ENCODE data around the gene FGFR4.

FGFR4 gene

DNA sequence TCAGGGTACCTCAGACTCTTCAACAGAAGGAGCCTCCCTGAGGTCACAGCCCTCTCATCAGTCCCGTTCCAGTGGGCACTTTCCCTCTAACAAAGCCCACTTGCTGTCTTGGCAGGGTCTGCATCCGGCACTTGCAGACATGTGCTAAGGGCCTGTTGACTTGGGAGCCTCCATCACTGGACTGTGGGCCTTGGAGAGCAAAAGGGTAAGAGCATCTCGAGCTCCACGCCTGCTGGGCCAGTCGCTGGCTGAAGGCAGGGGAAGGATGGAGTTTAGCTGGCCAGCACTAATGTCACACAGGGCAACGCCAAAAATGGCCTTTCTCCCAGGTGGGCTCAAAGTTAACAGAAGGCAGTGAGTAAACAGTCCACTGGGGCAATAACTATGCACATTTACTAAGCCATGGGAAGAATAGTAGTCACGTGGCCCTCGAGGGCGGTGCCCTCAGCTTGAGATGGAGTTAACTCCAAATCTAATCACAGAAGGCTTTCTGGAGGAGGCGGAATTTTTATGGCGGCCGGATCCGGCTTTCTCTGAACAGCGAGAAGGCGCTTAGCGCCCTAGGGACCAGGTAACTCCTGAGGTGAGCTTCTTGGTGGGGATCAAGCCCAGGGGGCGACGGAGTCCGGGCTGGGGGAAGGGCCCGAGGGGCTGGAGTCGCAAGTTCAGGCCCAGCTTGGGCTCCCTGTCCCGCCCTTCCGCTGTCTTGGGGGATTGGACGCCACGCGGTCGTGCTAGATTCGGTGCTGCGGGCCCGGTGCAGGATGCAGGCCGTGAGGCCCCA is 44.8 kb downstream of the FGFR4 start:
- H3K36me3 ChIP-seq (ENCODE audit: control insufficient read depth in 5 of 5, insufficient read depth in 5 of 5, low read length in 5 of 5): peaks cover 7 to 13% (median 11%) of the 10 kb centered on the region in 5 donors
- no peaks in the 10 kb centered on the region for H3K9me3 ChIP-seq (ENCODE audit: control insufficient read depth in 5 of 5, low read length in 5 of 5)
- peaks cover 7 to 56% (median 31%) of the 10 kb centered on the region in 5 donors for H3K4me1 ChIP-seq (ENCODE audit: control insufficient read depth in 5 of 5, insufficient read depth in 5 of 5, low read length in 5 of 5)
- H3K27me3 ChIP-seq (ENCODE audit: control insufficient read depth in 5 of 5, insufficient read depth in 4 of 5, low read length in 5 of 5): no peaks in the 10 kb centered on the region
- H3K4me3 ChIP-seq (ENCODE audit: low read depth in 1 of 5, low read length in 5 of 5): peak overlapping the region in 2 of 5 donors; percentile 8 to 74
- H3K9ac ChIP-seq (ENCODE audit: low read length in 5 of 5): no peak overlapping the region
- no peak overlapping the region for H3K27ac ChIP-seq (ENCODE audit: low read depth, low read length)

DNA sequence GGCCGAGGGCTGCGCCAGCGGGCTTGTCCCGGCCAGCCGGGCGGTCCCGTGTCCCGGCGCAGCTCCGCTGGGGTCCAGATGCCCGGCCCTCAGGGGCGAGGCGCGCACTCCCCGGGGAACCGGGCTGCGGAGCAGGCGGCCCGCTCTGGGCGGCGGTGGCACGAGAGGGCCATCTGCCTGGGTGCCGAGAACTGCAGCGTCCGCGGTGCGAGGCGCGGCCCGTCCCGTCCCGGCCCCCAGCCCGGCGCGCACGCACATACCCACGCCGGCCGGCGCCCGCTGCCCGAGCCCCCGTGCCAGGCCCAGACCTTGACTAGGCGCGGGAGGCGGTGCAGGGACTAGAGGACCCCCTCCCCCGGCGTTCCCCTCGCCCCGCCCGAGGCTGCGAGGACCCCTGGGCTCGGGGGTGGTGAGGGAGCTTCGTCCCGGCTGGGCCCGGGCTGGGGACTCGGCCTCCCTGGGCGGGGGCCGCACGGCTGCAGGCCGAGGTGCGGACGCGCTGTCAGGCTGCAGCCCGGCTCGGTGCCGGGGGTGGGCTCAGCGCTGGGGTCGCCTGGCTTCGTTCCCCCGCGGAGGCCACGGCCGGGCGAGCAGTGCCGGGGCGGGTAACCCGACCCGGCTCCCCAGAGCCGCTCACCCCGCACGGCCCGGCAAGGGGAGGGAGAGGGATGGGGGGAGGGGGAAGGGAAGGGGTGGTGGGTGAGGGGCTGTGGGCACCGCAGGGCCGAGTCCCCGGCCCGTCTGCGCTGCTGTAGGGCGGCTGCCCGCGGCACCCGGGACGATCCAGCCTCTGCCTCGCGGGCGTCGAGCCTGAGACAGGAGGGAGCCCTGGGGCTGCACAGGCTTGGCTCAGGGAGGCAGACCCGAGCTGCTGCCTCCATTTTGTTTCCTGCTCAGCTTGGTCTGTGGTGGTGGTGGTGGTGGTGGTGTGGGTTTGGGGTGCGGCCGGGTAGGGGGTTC is 45.7 kb downstream of the FGFR4 start:
- Histone ChIP-seq H3K4me3 (ENCODE audit: low read depth in 1 of 5, low read length in 5 of 5) (peak overlapping the region in 4 of 5 donors; percentile 66 to 74 (median 72)), H3K36me3 (ENCODE audit: control insufficient read depth in 5 of 5, insufficient read depth in 5 of 5, low read length in 5 of 5) (peaks cover 7 to 20% (median 11%) of the 10 kb centered on the region in 5 donors), H3K9ac (ENCODE audit: low read length in 5 of 5) (peak overlapping the region in 4 of 5 donors; percentile 58 to 84 (median 78)), H3K27ac (ENCODE audit: low read depth, low read length) (peak overlapping the region; percentile 75), H3K9me3 (ENCODE audit: control insufficient read depth in 5 of 5, low read length in 5 of 5) (no peaks in the 10 kb centered on the region), H3K4me1 (ENCODE audit: control insufficient read depth in 5 of 5, insufficient read depth in 5 of 5, low read length in 5 of 5) (peaks cover 7 to 60% (median 37%) of the 10 kb centered on the region in 5 donors), H3K27me3 (ENCODE audit: control insufficient read depth in 5 of 5, insufficient read depth in 4 of 5, low read length in 5 of 5) (no peaks in the 10 kb centered on the region)

GRCh38 chr5:177133096-177133852 is 46.6 kb downstream of the FGFR4 start, which contains the start of gene NSD1:
TSS of gene NSD1 (plus strand) at chr5:177133773. CDS start at chr5:177135104, 1,331 bp downstream.
- H3K27ac ChIP-seq (ENCODE audit: low read depth, low read length): peak within 1 kb of the TSS; percentile 75
- H3K4me3 ChIP-seq (ENCODE audit: low read depth in 1 of 5, low read length in 5 of 5): peak within 1 kb of the TSS; percentile 70 to 74 (median 73)
- peak within 1 kb of the TSS; percentile 77 to 89 (median 84) for H3K9ac ChIP-seq (ENCODE audit: low read length in 5 of 5)
- H3K27me3 ChIP-seq (ENCODE audit: control insufficient read depth in 5 of 5, insufficient read depth in 4 of 5, low read length in 5 of 5): no peaks in the 10 kb centered on the region
- peaks cover 7 to 57% (median 40%) of the 10 kb centered on the region in 5 donors for H3K4me1 ChIP-seq (ENCODE audit: control insufficient read depth in 5 of 5, insufficient read depth in 5 of 5, low read length in 5 of 5)
- H3K36me3 ChIP-seq (ENCODE audit: control insufficient read depth in 5 of 5, insufficient read depth in 5 of 5, low read length in 5 of 5): peaks cover 7 to 25% (median 11%) of the 10 kb centered on the region in 5 donors
- no peaks in the 10 kb centered on the region for H3K9me3 ChIP-seq (ENCODE audit: control insufficient read depth in 5 of 5, low read length in 5 of 5)

GRCh38 chr5:177133853-177134696 is 47.4 kb downstream of the FGFR4 start:
- Histone ChIP-seq H3K9me3 (ENCODE audit: control insufficient read depth in 5 of 5, low read length in 5 of 5) (no peaks in the 10 kb centered on the region), H3K4me3 (ENCODE audit: low read depth in 1 of 5, low read length in 5 of 5) (peak overlapping the region; percentile 70 to 74 (median 73)), H3K9ac (ENCODE audit: low read length in 5 of 5) (peak overlapping the region; percentile 72 to 89 (median 84)), H3K36me3 (ENCODE audit: control insufficient read depth in 5 of 5, insufficient read depth in 5 of 5, low read length in 5 of 5) (peaks cover 7 to 25% (median 12%) of the 10 kb centered on the region in 5 donors), H3K27ac (ENCODE audit: low read depth, low read length) (peak overlapping the region; percentile 62), H3K27me3 (ENCODE audit: control insufficient read depth in 5 of 5, insufficient read depth in 4 of 5, low read length in 5 of 5) (no peaks in the 10 kb centered on the region), H3K4me1 (ENCODE audit: control insufficient read depth in 5 of 5, insufficient read depth in 5 of 5, low read length in 5 of 5) (peaks cover 7 to 49% (median 40%) of the 10 kb centered on the region in 5 donors)

DNA sequence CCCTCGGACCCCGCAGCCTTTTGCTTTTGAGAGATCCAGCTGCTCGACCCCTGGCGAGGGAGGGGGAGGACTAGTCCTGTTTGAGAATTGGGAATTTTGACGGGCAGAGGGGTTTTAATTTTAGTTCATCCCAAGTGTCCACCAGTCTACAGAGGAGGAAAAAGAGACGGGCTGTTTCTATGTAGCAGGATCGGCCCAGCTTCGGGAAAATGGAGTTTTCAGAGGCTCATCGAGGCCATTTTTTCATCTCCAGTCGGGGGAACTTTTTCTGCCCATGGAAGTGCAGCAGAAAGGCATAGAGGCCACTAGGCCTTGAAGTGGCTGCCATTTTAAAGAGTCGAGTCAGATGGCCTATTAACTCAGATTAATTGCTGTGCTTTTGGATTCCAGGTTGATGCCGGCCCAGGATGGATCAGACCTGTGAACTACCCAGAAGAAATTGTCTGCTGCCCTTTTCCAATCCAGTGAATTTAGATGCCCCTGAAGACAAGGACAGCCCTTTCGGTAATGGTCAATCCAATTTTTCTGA is 48.0 kb downstream of the FGFR4 start:
- H3K9ac ChIP-seq (ENCODE audit: low read length in 5 of 5): peak overlapping the region; percentile 72 to 89 (median 84)
- no peaks in the 10 kb centered on the region for H3K27me3 ChIP-seq (ENCODE audit: control insufficient read depth in 5 of 5, insufficient read depth in 4 of 5, low read length in 5 of 5)
- H3K9me3 ChIP-seq (ENCODE audit: control insufficient read depth in 5 of 5, low read length in 5 of 5): no peaks in the 10 kb centered on the region
- peaks cover 7 to 44% (median 42%) of the 10 kb centered on the region in 5 donors for H3K4me1 ChIP-seq (ENCODE audit: control insufficient read depth in 5 of 5, insufficient read depth in 5 of 5, low read length in 5 of 5)
- peak overlapping the region; percentile 62 for H3K27ac ChIP-seq (ENCODE audit: low read depth, low read length)
- H3K4me3 ChIP-seq (ENCODE audit: low read depth in 1 of 5, low read length in 5 of 5): peak overlapping the region; percentile 70 to 74 (median 73)
- H3K36me3 ChIP-seq (ENCODE audit: control insufficient read depth in 5 of 5, insufficient read depth in 5 of 5, low read length in 5 of 5): peaks cover 7 to 25% (median 12%) of the 10 kb centered on the region in 5 donors

GRCh38 chr5:177140312-177140711 is 53.6 kb downstream of the FGFR4 start:
- H3K27ac ChIP-seq (ENCODE audit: low read depth, low read length): no peak overlapping the region
- H3K4me1 ChIP-seq (ENCODE audit: control insufficient read depth in 5 of 5, insufficient read depth in 5 of 5, low read length in 5 of 5): peaks cover 0 to 33% (median 24%) of the 10 kb centered on the region in 5 donors
- no peak overlapping the region for H3K9ac ChIP-seq (ENCODE audit: low read length in 5 of 5)
- no peaks in the 10 kb centered on the region for H3K27me3 ChIP-seq (ENCODE audit: control insufficient read depth in 5 of 5, insufficient read depth in 4 of 5, low read length in 5 of 5)
- no peaks in the 10 kb centered on the region for H3K9me3 ChIP-seq (ENCODE audit: control insufficient read depth in 5 of 5, low read length in 5 of 5)
- H3K4me3 ChIP-seq (ENCODE audit: low read depth in 1 of 5, low read length in 5 of 5): no peak overlapping the region
- peaks cover 18 to 53% (median 26%) of the 10 kb centered on the region in 5 donors for H3K36me3 ChIP-seq (ENCODE audit: control insufficient read depth in 5 of 5, insufficient read depth in 5 of 5, low read length in 5 of 5)

DNA sequence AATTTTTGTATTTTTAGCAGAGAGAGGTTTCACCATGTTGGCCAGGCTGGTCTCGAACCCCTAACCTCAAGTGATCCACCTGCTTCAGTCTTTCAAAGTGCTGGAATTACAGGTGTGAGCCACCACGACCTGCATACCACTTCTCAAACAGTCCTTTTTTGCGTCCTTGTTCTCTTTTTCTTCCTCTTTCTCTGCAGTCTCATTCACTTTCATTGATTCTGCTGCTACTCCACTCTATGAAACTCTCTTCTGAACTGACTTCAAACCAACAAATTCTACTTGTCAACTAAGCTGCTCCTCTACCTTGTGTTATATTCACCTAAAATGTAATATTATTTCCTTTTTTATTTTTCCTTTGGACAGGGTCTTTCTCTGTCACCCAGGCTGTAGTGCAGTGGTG is 54.8 kb downstream of the FGFR4 start:
- H3K27me3 ChIP-seq (ENCODE audit: control insufficient read depth in 5 of 5, insufficient read depth in 4 of 5, low read length in 5 of 5): no peaks in the 10 kb centered on the region
- peaks cover 9 to 43% (median 24%) of the 10 kb centered on the region in 5 donors for H3K36me3 ChIP-seq (ENCODE audit: control insufficient read depth in 5 of 5, insufficient read depth in 5 of 5, low read length in 5 of 5)
- H3K4me1 ChIP-seq (ENCODE audit: control insufficient read depth in 5 of 5, insufficient read depth in 5 of 5, low read length in 5 of 5): peaks cover 0 to 22% (median 13%) of the 10 kb centered on the region in 5 donors
- H3K9ac ChIP-seq (ENCODE audit: low read length in 5 of 5): no peak overlapping the region
- no peaks in the 10 kb centered on the region for H3K9me3 ChIP-seq (ENCODE audit: control insufficient read depth in 5 of 5, low read length in 5 of 5)
- H3K4me3 ChIP-seq (ENCODE audit: low read depth in 1 of 5, low read length in 5 of 5): no peak overlapping the region
- no peak overlapping the region for H3K27ac ChIP-seq (ENCODE audit: low read depth, low read length)

DNA sequence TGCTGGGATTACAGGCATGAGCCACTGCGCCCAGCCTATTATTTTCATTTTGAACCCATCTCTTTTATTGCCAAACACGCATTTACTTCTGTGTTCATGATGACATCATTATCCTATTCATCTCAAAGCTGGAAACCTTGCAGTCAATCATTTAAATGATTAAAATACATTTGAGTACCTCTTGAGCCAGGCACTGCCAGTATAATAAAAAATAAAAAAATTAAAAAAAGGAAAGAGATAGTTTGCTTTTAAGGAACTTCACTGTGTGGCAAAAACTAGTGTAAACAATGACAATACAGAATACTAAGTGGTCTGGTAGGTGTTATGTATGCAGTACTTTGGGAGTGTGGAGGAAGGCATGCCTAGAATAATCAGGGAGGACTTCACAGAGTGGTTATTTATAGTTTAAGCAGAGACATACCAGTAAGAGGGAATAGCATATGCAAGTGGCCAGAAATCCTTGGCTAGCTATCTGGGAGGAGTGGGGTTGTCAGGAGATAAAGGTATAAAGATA is 55.4 kb downstream of the FGFR4 start:
- Histone ChIP-seq H3K4me3 (ENCODE audit: low read depth in 1 of 5, low read length in 5 of 5) (no peak overlapping the region), H3K27ac (ENCODE audit: low read depth, low read length) (no peak overlapping the region), H3K9ac (ENCODE audit: low read length in 5 of 5) (peak overlapping the region in 1 of 5 donors; percentile 47), H3K27me3 (ENCODE audit: control insufficient read depth in 5 of 5, insufficient read depth in 4 of 5, low read length in 5 of 5) (no peaks in the 10 kb centered on the region), H3K4me1 (ENCODE audit: control insufficient read depth in 5 of 5, insufficient read depth in 5 of 5, low read length in 5 of 5) (peaks cover 0 to 16% (median 8%) of the 10 kb centered on the region in 5 donors), H3K9me3 (ENCODE audit: control insufficient read depth in 5 of 5, low read length in 5 of 5) (no peaks in the 10 kb centered on the region), H3K36me3 (ENCODE audit: control insufficient read depth in 5 of 5, insufficient read depth in 5 of 5, low read length in 5 of 5) (peaks cover 11 to 46% (median 26%) of the 10 kb centered on the region in 5 donors)
